Stimulated activated CD4-positive, alpha-beta T cell treated with anti-CD3 and anti-CD28 coated beads, TNF-alpha, amount 100 ng/mL, for 4 hours (primary cell): ENCODE measurements around the gene RPH3AL.
"Not testable (repeated sequence)": the region's sequence is repeated elsewhere in the genome, so short reads cannot be mapped to it uniquely, and the experiment has no call there.

Experiments
- DNase-seq, 3 experiments: peaks; one replicate each; pipeline ENCODE4 v3.0.0-alpha.2; 2020; ENCODE audit warnings: low read depth in 3 of 3

The RPH3AL gene

GRCh38 chr17:379531-380465, 27.2 kb upstream of the RPH3AL start:
- no peak for DNase-seq

GRCh38 chr17:378068-378467, 25.5 kb upstream of the RPH3AL start:
- no peak for DNase-seq

- no peak for DNase-seq
Observed at GRCh38 chr17:376936-377863, 24.6 kb upstream of the RPH3AL start.

- DNase-seq: no peak
Observed at GRCh38 chr17:373613-374230, 21.1 kb upstream of the RPH3AL start.

- DNase-seq: no peak
Observed at GRCh38 chr17:372157-373152, 19.8 kb upstream of the RPH3AL start.

- no peak for DNase-seq
Observed at GRCh38 chr17:371583-371982, 19.0 kb upstream of the RPH3AL start.

GRCh38 chr17:367656-368055, 15.0 kb upstream of the RPH3AL start:
- not testable (repeated sequence) for DNase-seq

GRCh38 chr17:366657-367615, 14.3 kb upstream of the RPH3AL start:
- DNase-seq: not testable (repeated sequence)

GRCh38 chr17:364766-365165, 12.2 kb upstream of the RPH3AL start:
- no peak for DNase-seq

- no peak for DNase-seq
Observed at GRCh38 chr17:364308-364707, 11.7 kb upstream of the RPH3AL start.

- no peak for DNase-seq
Observed at GRCh38 chr17:362721-363120, 10.1 kb upstream of the RPH3AL start.

- no peak for DNase-seq
Observed at GRCh38 chr17:360092-360750, 7.6 kb upstream of the RPH3AL start.

GRCh38 chr17:358491-359151, 6.0 kb upstream of the RPH3AL start:
- no peak for DNase-seq

GRCh38 chr17:357644-358043, 5.0 kb upstream of the RPH3AL start:
- no peak for DNase-seq

GRCh38 chr17:356671-357434, 4.2 kb upstream of the RPH3AL start:
- DNase-seq: no peak

GRCh38 chr17:354651-355556, 2.3 kb upstream of the RPH3AL start:
- no peak for DNase-seq

GRCh38 chr17:353838-354234, 1.2 kb upstream of the RPH3AL start:
- no peak for DNase-seq
